IMR-90 (cell line): ENCODE results near the gene ERN1. TPM values are rescaled to one million over a fixed set of nuclear protein-coding genes. Genes with fewer than 3 reads are reported as not detected.
A peak's percentile ranks its signal among the peaks of the same experiment; 100 is the strongest.

ENCODE experiments used
- ATAC-seq: fragments of 200-7000 bp; cut with Tn5 transposase; 2 replicates; pipeline ENCODE4 v1.9.1; 2020; ENCODE audit warnings: low read depth, mild to moderate bottlenecking, moderate library complexity
- BruUV-seq: library from RNA; stranded (reverse); fragments of 400-500 nt; replicated peaks from 2 replicates; lab custom pipeline; 2021; lab: Mats Ljungman, UMichigan
- CTCF ChIA-PET: fragments of 300-600 bp; formaldehyde crosslinking; extraction: SDS; loops from one replicate; lab custom pipeline; 2021; ENCODE audit warnings: antibody characterized with exemption; lab: Yijun Ruan, JAX
- POLR2A ChIA-PET: fragments of 300-600 bp; sonication (Branson Sonifier 250); formaldehyde crosslinking; loops from one replicate; lab custom pipeline; 2022; ENCODE audit warnings: antibody characterized with exemption; ENCODE audit not compliant: unreplicated experiment; lab: Charles Lee
- DNase-seq: peaks from one replicate; pipeline ENCODE4 v3.0.0; 2013
- H2AFZ ChIP-seq: replicated peaks from 2 replicates; pipeline ENCODE3; 2013; ENCODE audit warnings: low read length, mild to moderate bottlenecking; ENCODE audit not compliant: poor library complexity
- H2AK5ac ChIP-seq: 2 replicates; pipeline ENCODE4 v1.6.1; 2013; ENCODE audit warnings: low read depth, low read length, inconsistent platforms
- H2AK9ac ChIP-seq: replicated peaks from 2 replicates; pipeline ENCODE3; 2013; ENCODE audit warnings: mild to moderate bottlenecking, low read depth, low read length, moderate library complexity; ENCODE audit not compliant: poor library complexity
- H2BK120ac ChIP-seq: 2 replicates; pipeline ENCODE4 v1.6.1; 2013; ENCODE audit warnings: low read depth, low read length, inconsistent platforms
- H2BK15ac ChIP-seq: 3 replicates; pipeline ENCODE4 v1.6.1; 2013; ENCODE audit warnings: low read depth, low read length, inconsistent platforms
- H2BK20ac ChIP-seq: 2 replicates; pipeline ENCODE4 v1.6.1; 2013; ENCODE audit warnings: low read depth, mild to moderate bottlenecking, inconsistent platforms, low read length, moderate library complexity
- H2BK5ac ChIP-seq: 2 replicates; pipeline ENCODE4 v1.6.1; 2013; ENCODE audit warnings: mild to moderate bottlenecking, low read depth, low read length, inconsistent platforms; ENCODE audit not compliant: poor library complexity, severe bottlenecking
- H3K14ac ChIP-seq: replicated peaks from 2 replicates; pipeline ENCODE4 v1.6.1; 2013; ENCODE audit warnings: low read depth, low read length, inconsistent platforms
- H3K18ac ChIP-seq: 2 replicates; pipeline ENCODE4 v1.6.1; 2013; ENCODE audit warnings: low read depth, low read length, control low read depth
- H3K23ac ChIP-seq: 2 replicates; pipeline ENCODE4 v1.6.1; 2013; ENCODE audit warnings: low read depth, low read length, inconsistent platforms
- H3K27ac ChIP-seq: 2 replicates; pipeline ENCODE4 v1.5.1; 2013; ENCODE audit warnings: mild to moderate bottlenecking, control low read depth, low read length; ENCODE audit not compliant: insufficient read depth
- H3K27me3 ChIP-seq: 2 replicates; pipeline ENCODE4 v1.6.1; 2013; ENCODE audit warnings: low read length; ENCODE audit not compliant: control insufficient read depth, insufficient read depth
- H3K36me3 ChIP-seq: 2 replicates; pipeline ENCODE4 v1.6.1; 2013; ENCODE audit warnings: low read length, mixed read lengths; ENCODE audit not compliant: control insufficient read depth, insufficient read depth
- H3K4ac ChIP-seq: 2 replicates; pipeline ENCODE4 v1.6.1; 2013; ENCODE audit warnings: low read depth, low read length, inconsistent platforms
- H3K4me1 ChIP-seq: 2 replicates; pipeline ENCODE4 v1.6.1; 2013; ENCODE audit warnings: low read length, mixed read lengths; ENCODE audit not compliant: control insufficient read depth, insufficient read depth
- H3K4me2 ChIP-seq: 2 replicates; pipeline ENCODE4 v1.6.1; 2013; ENCODE audit warnings: low read depth, mild to moderate bottlenecking, control low read depth, low read length, moderate library complexity
- H3K4me3 ChIP-seq: 2 replicates; pipeline ENCODE4 v1.5.1; 2013; ENCODE audit warnings: low read depth, mild to moderate bottlenecking, control low read depth, low read length, moderate library complexity; ENCODE audit not compliant: insufficient read depth
- H3K56ac ChIP-seq: 2 replicates; pipeline ENCODE4 v1.6.1; 2013; ENCODE audit warnings: low read length, inconsistent platforms; ENCODE audit not compliant: insufficient read depth; ENCODE audit errors: extremely low read depth
- H3K79me1 ChIP-seq, 2 experiments: 2 replicates each; pipeline ENCODE4 v1.6.1; 2013; ENCODE audit warnings: low read length in 2 of 2, inconsistent platforms in 1 of 2, low read depth in 1 of 2
- H3K9ac ChIP-seq: 2 replicates; pipeline ENCODE4 v1.6.1; 2013; ENCODE audit warnings: low read depth, low read length, control low read depth
- H3K9me1 ChIP-seq: 2 replicates; pipeline ENCODE4 v1.6.1; 2013; ENCODE audit warnings: low read length, inconsistent platforms; ENCODE audit not compliant: insufficient read depth
- H3K9me3 ChIP-seq: 2 replicates; pipeline ENCODE4 v1.6.1; 2013; ENCODE audit warnings: low read length; ENCODE audit not compliant: control insufficient read depth, insufficient read depth
- H4K20me1 ChIP-seq: 2 replicates; pipeline ENCODE4 v1.6.1; 2013; ENCODE audit warnings: low read length, inconsistent platforms; ENCODE audit not compliant: insufficient read depth
- H4K5ac ChIP-seq: 2 replicates; pipeline ENCODE4 v1.6.1; 2013; ENCODE audit warnings: mild to moderate bottlenecking, low read depth, low read length, control low read depth
- H4K8ac ChIP-seq, 2 experiments: 2 replicates each; pipeline ENCODE4 v1.6.1; 2013; ENCODE audit warnings: low read depth in 2 of 2, low read length in 2 of 2, control low read depth in 1 of 2, inconsistent platforms in 1 of 2
- H4K91ac ChIP-seq: 2 replicates; pipeline ENCODE4 v1.6.1; 2013; ENCODE audit warnings: low read depth, low read length, inconsistent platforms; ENCODE audit not compliant: insufficient read depth
- BHLHE40 ChIP-seq: fragments of 150-350 bp; IDR thresholded peaks from 2 replicates; pipeline ENCODE4 v1.6.1; 2016; ENCODE audit warnings: mild to moderate bottlenecking, low read depth, low read length
- MXI1 ChIP-seq: IDR thresholded peaks from 2 replicates; pipeline ENCODE4 v1.6.1; 2012; ENCODE audit warnings: low read depth, mild to moderate bottlenecking, low read length, moderate library complexity, borderline replicate concordance
- NFE2L2 ChIP-seq: fragments of 150-350 bp; IDR thresholded peaks from 2 replicates; pipeline ENCODE4 v1.6.1; 2016; ENCODE audit warnings: low read depth, mild to moderate bottlenecking, low read length
- RAD21 ChIP-seq: IDR thresholded peaks from 2 replicates; pipeline ENCODE4 v1.6.1; 2012; ENCODE audit warnings: low read length, improper control_type of control experiment
- RFX5 ChIP-seq: IDR thresholded peaks from 2 replicates; pipeline ENCODE4 v1.8.0; 2012; ENCODE audit warnings: low read depth, mild to moderate bottlenecking, low read length, moderate library complexity
- USF2 ChIP-seq: fragments of 150-350 bp; IDR thresholded peaks from 2 replicates; pipeline ENCODE4 v1.6.1; 2017; ENCODE audit warnings: mild to moderate bottlenecking, antibody characterized with exemption, low read length, low read depth
- WGBS, 2 experiments: methylation state at CpG; one replicate each; pipeline versions ENCODE4 v1.1.5 to v1.1.7; 2013; ENCODE audit warnings: missing lambda C conversion rate in 2 of 2; ENCODE audit not compliant: insufficient read length in 1 of 2; ENCODE audit errors: extremely low coverage in 2 of 2; 5-methylcytosine and 5-hydroxymethylcytosine counted together
- dilution Hi-C: fragments of 300-500 bp; cut with HindIII; formaldehyde crosslinking; loops from one replicate; pipeline ENCODE4 v1.14.3; 2018; ENCODE audit warnings: low sequenced_read_pairs; ENCODE audit not compliant: unreplicated experiment
- in situ Hi-C: fragments of 300-500 bp; cut with MboI; formaldehyde crosslinking; loops from 3 replicates; pipeline ENCODE4 v1.14.3; 2019; ENCODE audit warnings: low sequenced_read_pairs, inconsistent platforms, mixed read lengths
- intact Hi-C: fragments of 100-400 bp; cut with micrococcal nuclease; formaldehyde crosslinking; loops from 2 replicates; pipeline ENCODE4 v1.10.0; 2022
- polyA plus RNA-seq, 3 experiments: library from polyadenylated mRNA; depleted of rRNA; stranded (reverse); fragments of >200 nt; gene quantifications; 2 replicates each; pipeline ENCODE4 v1.2.3, GENCODE V29; 2012; ENCODE audit warnings: low replicate concordance in 1 of 3
- total RNA-seq: library from RNA; depleted of rRNA; stranded (reverse); fragments of >200 nt; gene quantifications from 2 replicates; pipeline ENCODE4 v1.2.3, GENCODE V29; 2012

The ERN1 gene
- total and polyA plus RNA-seq, 2 of the 4 experiments (the other 2 are of a cell fraction): 2.7 to 4.1 TPM

DNA sequence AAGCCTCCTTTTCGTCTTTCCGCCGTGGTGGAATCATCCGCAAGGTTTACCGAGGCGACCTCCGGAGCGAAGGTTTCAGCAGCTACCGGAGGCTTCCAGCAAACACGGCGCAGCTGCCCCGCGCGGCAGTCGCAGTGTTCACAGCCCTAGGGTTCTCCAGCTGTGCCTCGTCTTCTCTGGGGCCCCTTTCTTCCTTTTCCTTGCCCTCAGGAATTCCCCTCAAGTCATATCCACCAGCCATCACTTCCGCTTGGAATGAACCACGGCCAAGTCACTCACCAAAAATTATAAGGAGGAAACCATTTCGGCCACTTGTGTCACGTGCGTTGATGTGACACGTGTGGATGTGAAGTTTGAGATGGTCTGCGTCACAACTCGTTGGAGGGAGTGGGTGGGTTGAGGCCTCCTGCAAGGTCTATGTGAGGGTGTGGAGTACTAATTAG lies 636 bp upstream of the ERN1 start:
- WGBS, 2 experiments: 9% methylated on average over 13 of the region's 24 CpGs; no CpG with 5 or more reads in 1 of the 2 experiments
- peaks cover 13 to 23% of the 10 kb centered on the region in 2 experiments for H3K79me1 ChIP-seq
- no peaks in the 10 kb centered on the region for H3K36me3 ChIP-seq

More for the DNA sequence above, 636 bp upstream of the ERN1 start:
- peak overlapping the region; percentile 98 for H2AFZ ChIP-seq
- peak overlapping the region; percentile 62 for H2BK20ac ChIP-seq
- peak overlapping the region; percentile 76 for H4K5ac ChIP-seq
- peaks cover 5% of the 10 kb centered on the region; the same call in 1 of the 2 replicates for H4K20me1 ChIP-seq
- ATAC-seq: no peak
- peak overlapping the region; percentile 68 for H4K91ac ChIP-seq
- H3K27me3 ChIP-seq: no peaks in the 10 kb centered on the region
- TF ChIP-seq BHLHE40: peak; percentile 83
- TF ChIP-seq RFX5: no peak
- TF ChIP-seq NFE2L2: no peak
- TF ChIP-seq MXI1: no peak
- TF ChIP-seq RAD21: 0 out of 2 replicates have a peak, but pooled peaks have one; percentile 19
- TF ChIP-seq USF2: peak; percentile 84
- peak overlapping the region; percentile 49 for H3K4me3 ChIP-seq
- peak overlapping the region; percentile 93 for H2AK9ac ChIP-seq
- in situ Hi-C loops (loop anchor here (5.0 kb wide), 2 partner anchors 98 to 213 kb away; partner anchors contain the start of gene GH1), dilution Hi-C loops (no loop called here), intact Hi-C loops (no loop called here)
- peak; percentile 80 for DNase-seq
- H3K4me2 ChIP-seq: peak overlapping the region; percentile 83
- ChIA-PET POLR2A (interaction anchor here (0.5 to 1.4 kb wide), 2 partner anchors 15 to 76 kb away, joined by 5 read pairs; no protein-coding TSS in a partner anchor), CTCF (interaction anchor here (0.5 to 2.6 kb wide), 6 partner anchors 67 to 211 kb away, joined by 3 to 11 read pairs (median 3); no protein-coding TSS in a partner anchor)
- H2AK5ac ChIP-seq: peak overlapping the region; percentile 80
- peak overlapping the region; percentile 27 for H2BK120ac ChIP-seq
- peak overlapping the region; percentile 87 for H3K14ac ChIP-seq
- H3K4me1 ChIP-seq: peaks cover 6% of the 10 kb centered on the region
- peak overlapping the region; percentile 82 for H3K4ac ChIP-seq
- H4K8ac ChIP-seq: peak overlapping the region; percentile 40 to 94
- peak overlapping the region; percentile 13; the same call in 1 of the 3 replicates for H2BK15ac ChIP-seq
- peak overlapping the region; percentile 80 for H2BK5ac ChIP-seq
- H3K9me1 ChIP-seq: peaks cover 3% of the 10 kb centered on the region; the same call in 1 of the 2 replicates
- peak overlapping the region; percentile 63 for H3K9ac ChIP-seq
- peak overlapping the region; percentile 61; the same call in 1 of the 2 replicates for H3K56ac ChIP-seq
- no TSS peak for BruUV-seq
- no peaks in the 10 kb centered on the region for H3K9me3 ChIP-seq
- peak overlapping the region; percentile 70 for H3K27ac ChIP-seq
- H3K23ac ChIP-seq: peak overlapping the region; percentile 88
- H3K18ac ChIP-seq: peak overlapping the region; percentile 34
